ENCODE measurements around the gene PIAS4. TPM values are rescaled to one million over a fixed set of nuclear protein-coding genes. Genes with fewer than 3 reads are reported as not detected.

The PIAS4 gene
- total and polyA plus RNA-seq, 10 of the 15 experiments (the other 5 are each of a cell fraction or from before 2014, with no cell fraction given), result 0.13 to 25.1 (median 11.3) TPM

DNA sequence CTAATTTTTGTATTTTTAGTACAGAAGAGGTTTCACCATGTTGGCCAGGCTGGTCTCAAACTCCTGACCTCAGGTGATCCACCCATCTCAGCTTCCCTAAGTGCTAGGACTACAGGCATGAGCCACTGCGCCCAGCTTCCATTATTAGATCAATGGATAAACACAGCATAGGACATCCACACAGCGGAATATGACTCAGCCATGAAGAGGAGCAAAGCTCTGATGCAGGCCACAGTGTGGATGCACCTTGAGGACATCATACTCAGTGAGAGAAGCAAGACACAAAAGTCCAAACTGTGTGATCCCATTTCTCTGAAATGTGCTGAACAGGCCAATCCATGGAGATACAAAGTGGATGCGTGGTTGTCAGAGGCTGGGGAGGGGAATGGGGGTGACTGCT is 64.1 kb downstream of the PIAS4 start (continued):
- TF ChIP-seq, protein P1, sequence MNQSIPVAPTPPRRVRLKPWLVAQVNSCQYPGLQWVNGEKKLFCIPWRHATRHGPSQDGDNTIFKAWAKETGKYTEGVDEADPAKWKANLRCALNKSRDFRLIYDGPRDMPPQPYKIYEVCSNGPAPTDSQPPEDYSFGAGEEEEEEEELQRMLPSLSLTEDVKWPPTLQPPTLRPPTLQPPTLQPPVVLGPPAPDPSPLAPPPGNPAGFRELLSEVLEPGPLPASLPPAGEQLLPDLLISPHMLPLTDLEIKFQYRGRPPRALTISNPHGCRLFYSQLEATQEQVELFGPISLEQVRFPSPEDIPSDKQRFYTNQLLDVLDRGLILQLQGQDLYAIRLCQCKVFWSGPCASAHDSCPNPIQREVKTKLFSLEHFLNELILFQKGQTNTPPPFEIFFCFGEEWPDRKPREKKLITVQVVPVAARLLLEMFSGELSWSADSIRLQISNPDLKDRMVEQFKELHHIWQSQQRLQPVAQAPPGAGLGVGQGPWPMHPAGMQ (IDR thresholded peaks at IDR 0.05; ENCODE audit: borderline replicate concordance), result no peak
- no peak for TF ChIP-seq CBX5 (IDR thresholded peaks at IDR 0.05; ENCODE audit: low read depth)

DNA sequence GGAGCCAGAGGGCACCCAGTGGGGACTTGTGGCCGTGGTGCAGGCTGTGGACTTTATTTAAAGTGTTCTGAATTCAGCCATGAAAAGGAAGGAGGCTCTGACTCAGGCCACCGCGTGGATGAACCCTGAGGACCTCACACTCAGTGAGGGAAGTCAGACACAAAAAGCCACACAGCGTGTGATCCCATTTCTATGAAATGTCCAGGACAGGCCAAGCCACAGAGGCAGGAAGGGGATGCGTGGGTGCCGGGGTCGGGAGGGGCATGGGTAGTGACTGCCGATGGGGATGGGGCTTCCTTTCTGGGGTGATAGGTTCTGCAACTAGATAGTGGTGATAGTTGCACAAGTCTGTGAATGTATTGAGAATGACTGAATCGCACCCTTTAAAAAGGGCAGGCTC is 67.8 kb downstream of the PIAS4 start:
- no peaks in the 10 kb centered on the region for H3K9me3 ChIP-seq (replicated peaks; ENCODE audit: control insufficient read depth, insufficient read depth, low read length)
- H3K79me2 ChIP-seq (ENCODE audit: control insufficient read depth, insufficient read depth, low read length), result no peaks in the 10 kb centered on the region
- H3K4me2 ChIP-seq (ENCODE audit: control insufficient read depth, insufficient read depth), result no peak overlapping the region
- H3K36me3 ChIP-seq (ENCODE audit: control insufficient read depth in 2 of 2, insufficient read depth in 2 of 2, low read length in 1 of 2), result no peaks in the 10 kb centered on the region
- ChIA-PET RAD21 (ENCODE audit: unreplicated experiment) (no interaction called here), POLR2A (no interaction called here), SMC1A (ENCODE audit: uncharacterized antibody, unreplicated experiment) (no interaction called here), CTCF (interaction anchor here (0.6 kb wide), 1 partner anchor 550 kb away, joined by 3 read pairs; no protein-coding TSS in a partner anchor)
- H4K20me1 ChIP-seq (ENCODE audit: control insufficient read depth, insufficient read depth), result no peaks in the 10 kb centered on the region
- intact Hi-C loops (cut with micrococcal nuclease; ENCODE audit: unreplicated experiment) (no loop called here), in situ Hi-C loops (cut with MboI) (no loop called here)
- WGBS (ENCODE audit: insufficient coverage, insufficient replicate concordance, low lambda C conversion rate, missing lambda C conversion rate), result 16% methylated on average over 9 of the region's 9 CpGs
- H3K27me3 ChIP-seq (replicated peaks in 1 of 2; ENCODE audit: control insufficient read depth in 2 of 2, insufficient read depth in 2 of 2, low read length in 1 of 2), result no peaks in the 10 kb centered on the region
- TF ChIP-seq CBX5 (IDR thresholded peaks at IDR 0.05; ENCODE audit: low read depth) (no peak), FOXK2 (IDR thresholded peaks at IDR 0.05) (no peak), NBN (IDR thresholded peaks at IDR 0.05) (no peak), GATAD2B (conservative IDR thresholded peaks at IDR 0.05; ENCODE audit: low read depth) (no peak), CEBPB (IDR thresholded peaks at IDR 0.05; ENCODE audit: borderline replicate concordance in 1 of 2, low read depth in 2 of 2, low read length in 2 of 2) (no peak), SMC3 (IDR thresholded peaks at IDR 0.05; ENCODE audit: borderline replicate concordance, low read length) (no peak), KAT2A (conservative IDR thresholded peaks at IDR 0.05; ENCODE audit: control insufficient read depth, low read depth, low read length) (no peak)
- no peak overlapping the region for H3K9ac ChIP-seq (ENCODE audit: control insufficient read depth, insufficient read depth, low read length)
- FAIRE-seq (no peak), ATAC-seq (no peak), DNase-seq (ENCODE audit: low read depth, low spot score) (no peak)
- no peak overlapping the region for H3K27ac ChIP-seq (ENCODE audit: control insufficient read depth, insufficient read depth)
- peaks cover 14% of the 10 kb centered on the region for H3K4me1 ChIP-seq (ENCODE audit: control insufficient read depth, insufficient read depth, low read length)
- BruUV-seq (replicated peaks), result no TSS peak
- no peak overlapping the region for H2AFZ ChIP-seq (ENCODE audit: control insufficient read depth, low read depth, low read length)
- no peak overlapping the region for H3K4me3 ChIP-seq
